Measurements from ENCODE around the gene GRK5.

The GRK5 gene

GRCh38 chr10:119417852-119418251, 210.5 kb downstream of the GRK5 start:
- Histone ChIP-seq H2BK15ac (replicated peaks; ENCODE audit: low read depth) (no peak overlapping the region), H3K4ac (ENCODE audit: low read depth, low read length) (no peak overlapping the region), H2BK120ac (ENCODE audit: low read depth, low read length) (no peak overlapping the region), H3K18ac (ENCODE audit: low read length) (no peak overlapping the region), H3K4me3 (ENCODE audit: low read length) (no peak overlapping the region), H4K8ac (ENCODE audit: low read depth, low read length) (no peak overlapping the region), H3K23ac (ENCODE audit: low read length) (no peak overlapping the region), H4K5ac (ENCODE audit: low read length) (no peak overlapping the region), H3K79me2 (ENCODE audit: control insufficient read depth, insufficient read depth, low read length) (no peaks in the 10 kb centered on the region), H3K36me3 (ENCODE audit: control insufficient read depth, insufficient read depth, low read length) (no peaks in the 10 kb centered on the region), H3K27me3 (ENCODE audit: insufficient read depth, low read length, poor library complexity) (no peaks in the 10 kb centered on the region), H3K9ac (ENCODE audit: low read length) (no peak overlapping the region), H2AK5ac (ENCODE audit: low read length) (no peak overlapping the region), H2BK5ac (ENCODE audit: low read length) (no peak overlapping the region), H3K79me1 (ENCODE audit: low read length) (no peaks in the 10 kb centered on the region), H3K4me2 (ENCODE audit: low read length) (no peak overlapping the region), H3K56ac (ENCODE audit: low read length) (no peak overlapping the region), H3K27ac (ENCODE audit: low read depth, low read length) (no peak overlapping the region), H3K4me1 (ENCODE audit: control insufficient read depth, low read depth, low read length) (peaks cover 6% of the 10 kb centered on the region)
- WGBS (ENCODE audit: extremely low coverage, insufficient coverage, low lambda C conversion rate), result no CpG with 5 or more reads among the region's 9 CpGs
- DNase-seq, result no peak

GRCh38 chr10:119418362-119418761, 211.0 kb downstream of the GRK5 start:
- no peak for DNase-seq
- H3K79me1 ChIP-seq (ENCODE audit: low read length), result no peaks in the 10 kb centered on the region

GRCh38 chr10:119419931-119420330, 212.6 kb downstream of the GRK5 start:
- H3K23ac ChIP-seq (ENCODE audit: low read length), result no peak overlapping the region
- no peak overlapping the region for H2BK5ac ChIP-seq (ENCODE audit: low read length)
- no peak overlapping the region for H2AK5ac ChIP-seq (ENCODE audit: low read length)
- H3K4me1 ChIP-seq (ENCODE audit: control insufficient read depth, low read depth, low read length), result no peaks in the 10 kb centered on the region
- no peak overlapping the region for H3K18ac ChIP-seq (ENCODE audit: low read length)
- no peaks in the 10 kb centered on the region for H3K27me3 ChIP-seq (ENCODE audit: insufficient read depth, low read length, poor library complexity)
- H4K5ac ChIP-seq (ENCODE audit: low read length), result no peak overlapping the region
- H3K79me2 ChIP-seq (ENCODE audit: control insufficient read depth, insufficient read depth, low read length), result no peaks in the 10 kb centered on the region
- WGBS (ENCODE audit: extremely low coverage, insufficient coverage, low lambda C conversion rate), result no CpG with 5 or more reads among the region's 2 CpGs
- no peaks in the 10 kb centered on the region for H3K36me3 ChIP-seq (ENCODE audit: control insufficient read depth, insufficient read depth, low read length)
- H4K8ac ChIP-seq (ENCODE audit: low read depth, low read length), result no peak overlapping the region
- DNase-seq, result no peak
- H3K27ac ChIP-seq (ENCODE audit: low read depth, low read length), result no peak overlapping the region
- H3K4ac ChIP-seq (ENCODE audit: low read depth, low read length), result no peak overlapping the region
- H2BK15ac ChIP-seq (replicated peaks; ENCODE audit: low read depth), result no peak overlapping the region
- no peak overlapping the region for H3K4me2 ChIP-seq (ENCODE audit: low read length)
- no peak overlapping the region for H3K4me3 ChIP-seq (ENCODE audit: low read length)
- no peak overlapping the region for H2BK120ac ChIP-seq (ENCODE audit: low read depth, low read length)
- H3K9ac ChIP-seq (ENCODE audit: low read length), result no peak overlapping the region
- no peak overlapping the region for H3K56ac ChIP-seq (ENCODE audit: low read length)
- no peaks in the 10 kb centered on the region for H3K79me1 ChIP-seq (ENCODE audit: low read length)

More at GRCh38 chr10:119418362-119418761, 211.0 kb downstream of the GRK5 start:
- Histone ChIP-seq H2BK5ac (ENCODE audit: low read length) (no peak overlapping the region), H3K36me3 (ENCODE audit: control insufficient read depth, insufficient read depth, low read length) (no peaks in the 10 kb centered on the region), H3K79me2 (ENCODE audit: control insufficient read depth, insufficient read depth, low read length) (no peaks in the 10 kb centered on the region), H3K23ac (ENCODE audit: low read length) (no peak overlapping the region), H3K27me3 (ENCODE audit: insufficient read depth, low read length, poor library complexity) (no peaks in the 10 kb centered on the region), H3K18ac (ENCODE audit: low read length) (no peak overlapping the region), H2BK15ac (replicated peaks; ENCODE audit: low read depth) (no peak overlapping the region), H3K4ac (ENCODE audit: low read depth, low read length) (no peak overlapping the region), H3K9ac (ENCODE audit: low read length) (no peak overlapping the region), H3K4me2 (ENCODE audit: low read length) (no peak overlapping the region), H3K27ac (ENCODE audit: low read depth, low read length) (no peak overlapping the region), H2AK5ac (ENCODE audit: low read length) (no peak overlapping the region), H3K56ac (ENCODE audit: low read length) (no peak overlapping the region), H4K5ac (ENCODE audit: low read length) (no peak overlapping the region), H2BK120ac (ENCODE audit: low read depth, low read length) (no peak overlapping the region), H4K8ac (ENCODE audit: low read depth, low read length) (no peak overlapping the region), H3K4me1 (ENCODE audit: control insufficient read depth, low read depth, low read length) (peaks cover under 1% of the 10 kb centered on the region), H3K4me3 (ENCODE audit: low read length) (no peak overlapping the region)
- no CpG with 5 or more reads among the region's 4 CpGs for WGBS (ENCODE audit: extremely low coverage, insufficient coverage, low lambda C conversion rate)

- no peaks in the 10 kb centered on the region for H3K36me3 ChIP-seq (ENCODE audit: control insufficient read depth, insufficient read depth, low read length)
- no peak overlapping the region for H3K27ac ChIP-seq (ENCODE audit: low read depth, low read length)
- no peak overlapping the region for H3K9ac ChIP-seq (ENCODE audit: low read length)
- peak overlapping the region; percentile 49 for H3K56ac ChIP-seq (ENCODE audit: low read length)
- no peak overlapping the region for H2BK120ac ChIP-seq (ENCODE audit: low read depth, low read length)
- H2BK15ac ChIP-seq (replicated peaks; ENCODE audit: low read depth), result no peak overlapping the region
- no peak overlapping the region for H4K5ac ChIP-seq (ENCODE audit: low read length)
- no peak overlapping the region for H3K4ac ChIP-seq (ENCODE audit: low read depth, low read length)
- no peak overlapping the region for H3K4me3 ChIP-seq (ENCODE audit: low read length)
- no peaks in the 10 kb centered on the region for H3K4me1 ChIP-seq (ENCODE audit: control insufficient read depth, low read depth, low read length)
- WGBS (ENCODE audit: extremely low coverage, insufficient coverage, low lambda C conversion rate), result no CpG with 5 or more reads among the region's 13 CpGs
- no peak overlapping the region for H2BK5ac ChIP-seq (ENCODE audit: low read length)
- H4K8ac ChIP-seq (ENCODE audit: low read depth, low read length), result no peak overlapping the region
- no peak overlapping the region for H3K18ac ChIP-seq (ENCODE audit: low read length)
- no peaks in the 10 kb centered on the region for H3K79me1 ChIP-seq (ENCODE audit: low read length)
- H3K27me3 ChIP-seq (ENCODE audit: insufficient read depth, low read length, poor library complexity), result no peaks in the 10 kb centered on the region
- H3K79me2 ChIP-seq (ENCODE audit: control insufficient read depth, insufficient read depth, low read length), result no peaks in the 10 kb centered on the region
- H2AK5ac ChIP-seq (ENCODE audit: low read length), result no peak overlapping the region
- DNase-seq, result no peak
- H3K4me2 ChIP-seq (ENCODE audit: low read length), result no peak overlapping the region
- peak overlapping the region; percentile 45 for H3K23ac ChIP-seq (ENCODE audit: low read length)
Observed at GRCh38 chr10:119420950-119421875, 213.8 kb downstream of the GRK5 start.

- H4K5ac ChIP-seq (ENCODE audit: low read length), result no peak overlapping the region
- no peak for DNase-seq
Observed at GRCh38 chr10:119421891-119422681, 214.7 kb downstream of the GRK5 start.

More at GRCh38 chr10:119421891-119422681, 214.7 kb downstream of the GRK5 start:
- Histone ChIP-seq H3K27ac (ENCODE audit: low read depth, low read length) (no peak overlapping the region), H3K27me3 (ENCODE audit: insufficient read depth, low read length, poor library complexity) (no peaks in the 10 kb centered on the region), H3K4me1 (ENCODE audit: control insufficient read depth, low read depth, low read length) (no peaks in the 10 kb centered on the region), H3K79me2 (ENCODE audit: control insufficient read depth, insufficient read depth, low read length) (no peaks in the 10 kb centered on the region), H3K23ac (ENCODE audit: low read length) (no peak overlapping the region), H2BK5ac (ENCODE audit: low read length) (no peak overlapping the region), H4K8ac (ENCODE audit: low read depth, low read length) (no peak overlapping the region), H3K9ac (ENCODE audit: low read length) (no peak overlapping the region), H2BK120ac (ENCODE audit: low read depth, low read length) (no peak overlapping the region), H3K4me3 (ENCODE audit: low read length) (no peak overlapping the region), H3K4me2 (ENCODE audit: low read length) (no peak overlapping the region), H3K56ac (ENCODE audit: low read length) (no peak overlapping the region), H3K4ac (ENCODE audit: low read depth, low read length) (no peak overlapping the region), H3K79me1 (ENCODE audit: low read length) (no peaks in the 10 kb centered on the region), H3K36me3 (ENCODE audit: control insufficient read depth, insufficient read depth, low read length) (no peaks in the 10 kb centered on the region), H2BK15ac (replicated peaks; ENCODE audit: low read depth) (no peak overlapping the region), H3K18ac (ENCODE audit: low read length) (no peak overlapping the region), H2AK5ac (ENCODE audit: low read length) (no peak overlapping the region)
- WGBS (ENCODE audit: extremely low coverage, insufficient coverage, low lambda C conversion rate), result no CpG with 5 or more reads among the region's 11 CpGs

Data from mesendoderm (in vitro differentiated cells).